Kidney (tissue), 14 donors: ENCODE measurements around the gene VAV2. TPM values are rescaled to one million over a fixed set of nuclear protein-coding genes. Genes with fewer than 3 reads are reported as not detected.

Source experiments
- DNase-seq, 5 donors: peaks; one replicate each; pipeline ENCODE4 v3.0.0-alpha.2; 2013 to 2020
- FAIRE-seq: peaks from 2 replicates; lab custom pipeline; 2012; peaks lifted over from hg19 to GRCh38; lab: Jason Lieb, UNC
- H3K27ac ChIP-seq, 2 donors: one replicate each; pipeline ENCODE4 v1.7.0; 2013; ENCODE audit warnings: low read depth in 2 of 2, low read length in 2 of 2, inconsistent platforms in 1 of 2
- H3K27me3 ChIP-seq: one replicate; pipeline ENCODE4 v1.7.1; 2013; ENCODE audit warnings: low read length, inconsistent platforms; ENCODE audit not compliant: control insufficient read depth, insufficient read depth
- H3K36me3 ChIP-seq, 3 donors: one replicate each; pipeline versions ENCODE4 v1.7.0 to v1.7.1; 2013; ENCODE audit warnings: low read length in 3 of 3, control low read depth in 1 of 3, inconsistent platforms in 1 of 3; ENCODE audit not compliant: insufficient read depth in 3 of 3, control insufficient read depth in 2 of 3
- H3K4me1 ChIP-seq, 3 donors: one replicate each; pipeline versions ENCODE4 v1.7.0 to v1.7.1; 2013; ENCODE audit warnings: low read length in 3 of 3, inconsistent platforms in 1 of 3, low read depth in 1 of 3; ENCODE audit not compliant: control insufficient read depth in 2 of 3, insufficient read depth in 2 of 3
- H3K4me3 ChIP-seq, 3 donors: one replicate each; pipeline versions ENCODE4 v1.7.0 to v1.8.1; 2013; ENCODE audit warnings: low read length in 3 of 3, control low read depth in 1 of 3, inconsistent platforms in 1 of 3
- H3K9ac ChIP-seq, 3 donors: one replicate each; pipeline versions ENCODE4 v1.7.0 to v1.7.1; 2013; ENCODE audit warnings: low read length in 3 of 3, control low read depth in 1 of 3, inconsistent platforms in 1 of 3
- H3K9me3 ChIP-seq, 3 donors: one replicate each; pipeline versions ENCODE4 v1.7.0 to v1.7.1; 2013; ENCODE audit warnings: low read length in 3 of 3, control low read depth in 1 of 3, inconsistent platforms in 1 of 3; ENCODE audit not compliant: control insufficient read depth in 2 of 3, insufficient read depth in 1 of 3
- CTCF ChIP-seq: IDR thresholded peaks from 3 replicates; pipeline ENCODE4 v1.5.1; 2012; ENCODE audit warnings: mild to moderate bottlenecking, moderate library complexity, borderline replicate concordance; ENCODE audit not compliant: insufficient read depth; ENCODE audit errors: extremely low read depth
- intact Hi-C: fragments of 100-400 bp; cut with DNase I; formaldehyde crosslinking; loops from one replicate; pipeline ENCODE4 v1.11.1; 2022
- polyA plus RNA-seq: library from polyadenylated mRNA; stranded (reverse); fragments of 350-450 nt; fragmentation: Illumina TruSeq; extraction: RNeasy Lipid Tissue Mini Kit (QIAGEN cat#74804); gene quantifications from one replicate; pipeline ENCODE4 v1.2.3, GENCODE V29; 2014; ENCODE audit warnings: low read depth, low replicate concordance; ENCODE audit not compliant: insufficient read depth
- total RNA-seq: library from RNA; stranded (reverse); fragmentation: NEBNext Ultra II Directional; extraction: Animal tissue kit (Norgen Biotek cat#: 25700); gene quantifications from one replicate; pipeline ENCODE4 v1.2.1, GENCODE V29; 2021
- donor health status: control.
- donor health status: control.
- donor health status: control.
- donor health status: control.
- donor health status: control.
- donor health status: DM: yes; HTN: yes; CAD: no.
- donor health status: Normal renal cell carcinoma (clear cell type).

Gene VAV2
- total and polyA plus RNA-seq, 2 donors from 2014 or later = 22.3 to 47.1 TPM

- no peak overlapping the region for H3K27ac ChIP-seq
- no peak for FAIRE-seq
- no peak for TF ChIP-seq CTCF
- H3K4me1 ChIP-seq = no peaks in the 10 kb centered on the region
- DNase-seq = peak in 3 of 5 donors; percentile 51 to 62 (median 52)
- intact Hi-C loops = no loop called here
- H3K9me3 ChIP-seq = no peaks in the 10 kb centered on the region
- no peaks in the 10 kb centered on the region for H3K27me3 ChIP-seq
- no peak overlapping the region for H3K4me3 ChIP-seq
- H3K9ac ChIP-seq = no peak overlapping the region
- no peaks in the 10 kb centered on the region for H3K36me3 ChIP-seq
Observed at GRCh38 chr9:133821601-133822429, 170.3 kb downstream of the VAV2 start.

GRCh38 chr9:133819923-133820322 is 172.2 kb downstream of the VAV2 start:
- intact Hi-C loops = no loop called here
- no peak overlapping the region for H3K4me3 ChIP-seq
- H3K27ac ChIP-seq = no peak overlapping the region
- H3K27me3 ChIP-seq = no peaks in the 10 kb centered on the region
- H3K9me3 ChIP-seq = no peaks in the 10 kb centered on the region
- no peaks in the 10 kb centered on the region for H3K4me1 ChIP-seq
- no peaks in the 10 kb centered on the region for H3K36me3 ChIP-seq
- no peak for FAIRE-seq
- no peak for DNase-seq
- TF ChIP-seq CTCF = no peak
- no peak overlapping the region for H3K9ac ChIP-seq

- peak overlapping the region in 1 of 2 donors; percentile 1 for H3K27ac ChIP-seq
- no peaks in the 10 kb centered on the region for H3K36me3 ChIP-seq
- H3K4me1 ChIP-seq = no peaks in the 10 kb centered on the region
- H3K9ac ChIP-seq = no peak overlapping the region
- H3K4me3 ChIP-seq = no peak overlapping the region
- H3K27me3 ChIP-seq = no peaks in the 10 kb centered on the region
- DNase-seq = no peak
- intact Hi-C loops = no loop called here
- no peaks in the 10 kb centered on the region for H3K9me3 ChIP-seq
- no peak for TF ChIP-seq CTCF
- FAIRE-seq = no peak
Observed at GRCh38 chr9:133818444-133818843, 173.7 kb downstream of the VAV2 start.
